Glutamatergic neuron (in vitro differentiated cells): ENCODE data around the gene NDUFV2. TPM values are rescaled to one million over a fixed set of nuclear protein-coding genes. Genes with fewer than 3 reads are reported as not detected.

Experiments used
- DNase-seq: peaks from one replicate; pipeline ENCODE4 v3.0.0; 2022
- H3K27ac Mint-ChIP-seq: one replicate; pipeline ENCODE4 v1.8.0; 2020; ENCODE audit warnings: mild to moderate bottlenecking, mixed read lengths, inconsistent platforms; ENCODE audit not compliant: unreplicated experiment
- H3K27me3 Mint-ChIP-seq: one replicate; pipeline ENCODE4 v1.8.0; 2020; ENCODE audit warnings: mild to moderate bottlenecking, moderate library complexity, mixed read lengths, inconsistent platforms; ENCODE audit not compliant: unreplicated experiment
- H3K36me3 Mint-ChIP-seq: one replicate; pipeline ENCODE4 v1.8.0; 2020; ENCODE audit warnings: mild to moderate bottlenecking, mixed read lengths, inconsistent platforms; ENCODE audit not compliant: unreplicated experiment
- H3K4me1 Mint-ChIP-seq: one replicate; pipeline ENCODE4 v1.8.0; 2020; ENCODE audit warnings: mild to moderate bottlenecking, low read depth, mixed read lengths, inconsistent platforms; ENCODE audit not compliant: unreplicated experiment
- H3K4me3 Mint-ChIP-seq: one replicate; pipeline ENCODE4 v1.8.0; 2020; ENCODE audit warnings: mild to moderate bottlenecking, mixed read lengths, inconsistent platforms; ENCODE audit not compliant: unreplicated experiment
- H3K9me3 Mint-ChIP-seq: one replicate; pipeline ENCODE4 v1.8.0; 2020; ENCODE audit warnings: mild to moderate bottlenecking, moderate library complexity, mixed read lengths, inconsistent platforms; ENCODE audit not compliant: unreplicated experiment
- CTCF ChIP-seq: fragments of 200-600 bp; sonication (generic); IDR thresholded peaks from one replicate; pipeline ENCODE4 v1.5.0; 2021; ENCODE audit not compliant: partially characterized antibody, unreplicated experiment
- total RNA-seq: library from RNA; stranded (reverse); fragmentation: NEBNext Ultra II Directional; extraction: Animal tissue kit (Norgen Biotek cat#: 25700); gene quantifications from one replicate; pipeline ENCODE4 v1.2.1, GENCODE V29; 2021; ENCODE audit not compliant: unreplicated experiment

NDUFV2 gene
- total RNA-seq, 1 donor from 2014 or later, result 133 TPM

GRCh38 chr18:9115984-9116383 is 13.5 kb downstream of the NDUFV2 start:
- TF ChIP-seq CTCF, result no peak
- no peaks in the 10 kb centered on the region for H3K36me3 Mint-ChIP-seq
- no peak overlapping the region for H3K27ac Mint-ChIP-seq
- H3K27me3 Mint-ChIP-seq, result no peaks in the 10 kb centered on the region
- peaks cover 12% of the 10 kb centered on the region for H3K4me1 Mint-ChIP-seq
- H3K4me3 Mint-ChIP-seq, result no peak overlapping the region
- H3K9me3 Mint-ChIP-seq, result no peaks in the 10 kb centered on the region
- DNase-seq, result no peak

DNA sequence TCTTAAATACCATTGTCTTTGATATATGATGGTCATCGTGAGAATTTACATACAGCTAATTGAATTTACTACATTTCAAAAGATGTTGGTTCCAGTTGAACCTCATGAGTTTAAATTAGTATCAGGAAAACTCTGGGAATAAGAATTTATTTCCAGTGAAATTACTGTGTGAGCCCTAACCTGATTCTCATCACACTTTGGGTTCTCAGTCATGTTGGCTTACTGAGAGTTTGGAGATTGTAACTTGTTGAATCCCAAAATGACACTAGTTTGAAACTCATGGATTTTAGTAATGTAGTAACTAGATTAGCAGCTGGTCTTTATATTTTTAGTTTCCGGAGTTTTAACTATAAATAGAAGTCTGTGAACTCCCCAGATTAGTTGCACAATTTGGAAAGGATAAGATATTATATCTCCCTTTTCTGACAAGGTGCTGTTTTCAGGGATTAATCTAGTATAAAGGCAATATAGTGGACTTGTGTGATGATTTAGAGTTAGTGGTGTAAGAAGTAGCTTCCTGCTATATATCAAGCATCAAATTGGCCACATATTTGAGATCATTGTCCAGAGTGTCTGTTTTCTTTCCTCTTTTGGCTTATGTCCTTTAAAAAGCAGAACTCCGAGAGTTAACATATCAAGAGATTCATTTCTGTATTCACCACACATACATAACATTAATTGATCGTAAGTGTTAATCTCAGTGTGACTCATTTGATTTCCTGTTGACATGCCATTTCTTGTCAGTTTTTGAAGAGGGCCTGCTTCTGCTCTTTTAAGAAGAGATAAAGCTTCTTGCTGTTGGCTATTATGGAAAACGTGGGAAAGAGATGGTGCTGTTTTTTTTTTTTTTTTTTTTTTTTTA is 15.7 kb downstream of the NDUFV2 start:
- TF ChIP-seq CTCF, result no peak
- H3K4me1 Mint-ChIP-seq, result peaks cover 9% of the 10 kb centered on the region
- DNase-seq, result no peak
- H3K36me3 Mint-ChIP-seq, result no peaks in the 10 kb centered on the region
- no peaks in the 10 kb centered on the region for H3K27me3 Mint-ChIP-seq
- no peaks in the 10 kb centered on the region for H3K9me3 Mint-ChIP-seq
- peak overlapping the region; percentile 52 for H3K27ac Mint-ChIP-seq
- no peak overlapping the region for H3K4me3 Mint-ChIP-seq

GRCh38 chr18:9120796-9121195 is 18.3 kb downstream of the NDUFV2 start:
- Mint-ChIP-seq H3K27me3 (no peaks in the 10 kb centered on the region), H3K9me3 (no peaks in the 10 kb centered on the region), H3K27ac (no peak overlapping the region), H3K36me3 (no peaks in the 10 kb centered on the region), H3K4me3 (no peak overlapping the region), H3K4me1 (peaks cover 4% of the 10 kb centered on the region)
- TF ChIP-seq CTCF, result no peak
- no peak for DNase-seq

DNA sequence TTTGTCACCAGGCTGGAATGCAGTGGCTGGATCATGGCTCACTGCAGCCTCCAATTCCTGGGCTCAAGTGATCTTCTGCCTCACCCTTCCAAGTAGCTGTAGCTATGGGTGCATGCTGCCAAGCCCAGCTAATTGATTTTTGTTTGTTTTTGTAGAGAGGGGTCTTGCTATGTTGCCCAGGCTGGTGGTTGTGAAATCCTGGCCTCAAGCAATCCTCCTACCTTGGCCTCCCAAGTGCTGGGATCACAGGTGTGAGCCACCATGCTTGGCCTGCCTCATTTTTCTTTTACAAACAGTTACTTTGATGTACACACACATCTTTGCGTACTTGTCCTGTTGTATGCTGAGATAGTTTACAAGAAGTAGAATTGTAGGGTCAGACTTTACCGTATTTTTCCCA is 21.0 kb downstream of the NDUFV2 start:
- Mint-ChIP-seq H3K27ac (no peak overlapping the region), H3K27me3 (no peaks in the 10 kb centered on the region), H3K4me1 (peaks cover 2% of the 10 kb centered on the region), H3K36me3 (no peaks in the 10 kb centered on the region), H3K9me3 (no peaks in the 10 kb centered on the region), H3K4me3 (no peak overlapping the region)
- no peak for TF ChIP-seq CTCF
- no peak for DNase-seq

GRCh38 chr18:9124824-9125223 is 22.3 kb downstream of the NDUFV2 start:
- no peak overlapping the region for H3K4me3 Mint-ChIP-seq
- no peak overlapping the region for H3K27ac Mint-ChIP-seq
- DNase-seq, result no peak
- no peaks in the 10 kb centered on the region for H3K9me3 Mint-ChIP-seq
- no peaks in the 10 kb centered on the region for H3K4me1 Mint-ChIP-seq
- no peaks in the 10 kb centered on the region for H3K36me3 Mint-ChIP-seq
- TF ChIP-seq CTCF, result no peak
- H3K27me3 Mint-ChIP-seq, result no peaks in the 10 kb centered on the region
